Measurements from ENCODE around the gene APOE. TPM values are rescaled to one million over a fixed set of nuclear protein-coding genes. Genes with fewer than 3 reads are reported as not detected.
"Not testable (repeated sequence)": the region's sequence is repeated elsewhere in the genome, so short reads cannot be mapped to it uniquely, and the experiment has no call there.

Gene APOE
- polyA plus RNA-seq (ENCODE audit: insufficient read length in 3 of 3): 100 to 1,000 TPM; 280 to 456 (median 412) TPM
- long read RNA-seq, donor 1, transcript APOE-203 (4 exons, 864 nt): minor isoform, 5 of 319 reads
- long read RNA-seq, donor 1, transcript APOE-202 (3 exons, 923 nt): minor isoform, 21 of 319 reads
- long read RNA-seq, donor 1, transcript APOE-201 (4 exons, 1,208 nt): major isoform, 253 of 319 reads
- long read RNA-seq, donor 1, partial matches to known transcripts: 30 of 319 reads
- long read RNA-seq, donor 1, other reads (novel, unspliced or antisense): 5 of 319 reads
- long read RNA-seq, donor 2, transcript APOE-202 (3 exons, 923 nt): minor isoform, 39 of 356 reads
- long read RNA-seq, donor 2, transcript APOE-201 (4 exons, 1,208 nt): major isoform, 275 of 356 reads
- long read RNA-seq, donor 2, partial matches to known transcripts: 32 of 356 reads
- long read RNA-seq, donor 2, other reads (novel, unspliced or antisense): 5 of 356 reads
- long read RNA-seq, donor 3, transcript APOE-203 (4 exons, 864 nt): minor isoform, 9 of 579 reads
- long read RNA-seq, donor 3, transcript APOE-202 (3 exons, 923 nt): minor isoform, 43 of 579 reads
- long read RNA-seq, donor 3, transcript APOE-204 (4 exons, 737 nt): minor isoform, 5 of 579 reads
- long read RNA-seq, donor 3, transcript APOE-201 (4 exons, 1,208 nt): major isoform, 432 of 579 reads
- long read RNA-seq, donor 3, partial matches to known transcripts: 74 of 579 reads
- long read RNA-seq, donor 3, other reads (novel, unspliced or antisense): 15 of 579 reads
- long read RNA-seq, donor 4, transcript APOE-202 (3 exons, 923 nt): minor isoform, 46 of 411 reads
- long read RNA-seq, donor 4, transcript APOE-203 (4 exons, 864 nt): minor isoform, 6 of 411 reads
- long read RNA-seq, donor 4, transcript APOE-201 (4 exons, 1,208 nt): major isoform, 318 of 411 reads
- long read RNA-seq, donor 4, partial matches to known transcripts: 38 of 411 reads
- long read RNA-seq, donor 4, other reads (novel, unspliced or antisense): 0 of 411 reads
- long read RNA-seq, donor 5, transcript APOE-201 (4 exons, 1,208 nt): major isoform, 631 of 838 reads
- long read RNA-seq, donor 5, transcript APOE-203 (4 exons, 864 nt): minor isoform, 29 of 838 reads
- long read RNA-seq, donor 5, transcript APOE-202 (3 exons, 923 nt): minor isoform, 101 of 838 reads
- long read RNA-seq, donor 5, transcript APOE-204 (4 exons, 737 nt): minor isoform, 6 of 838 reads
- long read RNA-seq, donor 5, partial matches to known transcripts: 64 of 838 reads
- long read RNA-seq, donor 5, other reads (novel, unspliced or antisense): 7 of 838 reads
- long read RNA-seq, donor 6, transcript APOE-201 (4 exons, 1,208 nt): major isoform, 244 of 350 reads
- long read RNA-seq, donor 6, transcript APOE-202 (3 exons, 923 nt): minor isoform, 41 of 350 reads
- long read RNA-seq, donor 6, partial matches to known transcripts: 52 of 350 reads
- long read RNA-seq, donor 6, other reads (novel, unspliced or antisense): 6 of 350 reads
- long read RNA-seq, donor 7, transcript APOE-202 (3 exons, 923 nt): minor isoform, 42 of 433 reads
- long read RNA-seq, donor 7, transcript APOE-201 (4 exons, 1,208 nt): major isoform, 295 of 433 reads
- long read RNA-seq, donor 7, partial matches to known transcripts: 78 of 433 reads
- long read RNA-seq, donor 7, other reads (novel, unspliced or antisense): 9 of 433 reads
- long read RNA-seq, donor 8, transcript APOE-203 (4 exons, 864 nt): minor isoform, 15 of 953 reads
- long read RNA-seq, donor 8, transcript APOE-204 (4 exons, 737 nt): minor isoform, 6 of 953 reads
- long read RNA-seq, donor 8, transcript APOE-201 (4 exons, 1,208 nt): major isoform, 683 of 953 reads
- long read RNA-seq, donor 8, transcript APOE-202 (3 exons, 923 nt): minor isoform, 130 of 953 reads
- long read RNA-seq, donor 8, partial matches to known transcripts: 100 of 953 reads
- long read RNA-seq, donor 8, other reads (novel, unspliced or antisense): 14 of 953 reads
- long read RNA-seq, donor 9, transcript APOE-201 (4 exons, 1,208 nt): major isoform, 270 of 358 reads
- long read RNA-seq, donor 9, transcript APOE-202 (3 exons, 923 nt): minor isoform, 39 of 358 reads
- long read RNA-seq, donor 9, transcript APOE-203 (4 exons, 864 nt): minor isoform, 5 of 358 reads
- long read RNA-seq, donor 9, partial matches to known transcripts: 33 of 358 reads
- long read RNA-seq, donor 9, other reads (novel, unspliced or antisense): 6 of 358 reads
- long read RNA-seq, donor 10, transcript APOE-202 (3 exons, 923 nt): minor isoform, 50 of 396 reads
- long read RNA-seq, donor 10, transcript APOE-201 (4 exons, 1,208 nt): major isoform, 279 of 396 reads
- long read RNA-seq, donor 10, partial matches to known transcripts: 55 of 396 reads
- long read RNA-seq, donor 10, other reads (novel, unspliced or antisense): 6 of 396 reads
- long read RNA-seq, donor 11, transcript APOE-202 (3 exons, 923 nt): minor isoform, 32 of 311 reads
- long read RNA-seq, donor 11, transcript APOE-203 (4 exons, 864 nt): minor isoform, 8 of 311 reads
- long read RNA-seq, donor 11, transcript APOE-201 (4 exons, 1,208 nt): major isoform, 237 of 311 reads
- long read RNA-seq, donor 11, partial matches to known transcripts: 25 of 311 reads
- long read RNA-seq, donor 11, other reads (novel, unspliced or antisense): 7 of 311 reads
- long read RNA-seq, donor 12, transcript APOE-201 (4 exons, 1,208 nt): major isoform, 111 of 143 reads
- long read RNA-seq, donor 12, transcript APOE-202 (3 exons, 923 nt): minor isoform, 23 of 143 reads
- long read RNA-seq, donor 12, partial matches to known transcripts: 8 of 143 reads
- long read RNA-seq, donor 12, other reads (novel, unspliced or antisense): 0 of 143 reads
- long read RNA-seq, donor 13, transcript APOE-201 (4 exons, 1,208 nt): major isoform, 580 of 790 reads
- long read RNA-seq, donor 13, transcript APOE-203 (4 exons, 864 nt): minor isoform, 7 of 790 reads
- long read RNA-seq, donor 13, transcript APOE-204 (4 exons, 737 nt): minor isoform, 5 of 790 reads
- long read RNA-seq, donor 13, transcript APOE-202 (3 exons, 923 nt): minor isoform, 88 of 790 reads
- long read RNA-seq, donor 13, partial matches to known transcripts: 94 of 790 reads
- long read RNA-seq, donor 13, other reads (novel, unspliced or antisense): 15 of 790 reads
- long read RNA-seq, donor 14, transcript APOE-203 (4 exons, 864 nt): minor isoform, 5 of 328 reads
- long read RNA-seq, donor 14, transcript APOE-202 (3 exons, 923 nt): minor isoform, 39 of 328 reads
- long read RNA-seq, donor 14, transcript APOE-201 (4 exons, 1,208 nt): major isoform, 238 of 328 reads
- long read RNA-seq, donor 14, partial matches to known transcripts: 33 of 328 reads
- long read RNA-seq, donor 14, other reads (novel, unspliced or antisense): 5 of 328 reads
- long read RNA-seq, donor 15, transcript APOE-201 (4 exons, 1,208 nt): major isoform, 145 of 188 reads
- long read RNA-seq, donor 15, transcript APOE-202 (3 exons, 923 nt): minor isoform, 13 of 188 reads
- long read RNA-seq, donor 15, partial matches to known transcripts: 29 of 188 reads
- long read RNA-seq, donor 15, other reads (novel, unspliced or antisense): 0 of 188 reads
- long read RNA-seq, donor 16, transcript APOE-204 (4 exons, 737 nt): minor isoform, 5 of 888 reads
- long read RNA-seq, donor 16, transcript APOE-203 (4 exons, 864 nt): minor isoform, 16 of 888 reads
- long read RNA-seq, donor 16, transcript APOE-202 (3 exons, 923 nt): minor isoform, 90 of 888 reads
- long read RNA-seq, donor 16, transcript APOE-201 (4 exons, 1,208 nt): major isoform, 691 of 888 reads
- long read RNA-seq, donor 16, partial matches to known transcripts: 71 of 888 reads
- long read RNA-seq, donor 16, other reads (novel, unspliced or antisense): 13 of 888 reads

DNA sequence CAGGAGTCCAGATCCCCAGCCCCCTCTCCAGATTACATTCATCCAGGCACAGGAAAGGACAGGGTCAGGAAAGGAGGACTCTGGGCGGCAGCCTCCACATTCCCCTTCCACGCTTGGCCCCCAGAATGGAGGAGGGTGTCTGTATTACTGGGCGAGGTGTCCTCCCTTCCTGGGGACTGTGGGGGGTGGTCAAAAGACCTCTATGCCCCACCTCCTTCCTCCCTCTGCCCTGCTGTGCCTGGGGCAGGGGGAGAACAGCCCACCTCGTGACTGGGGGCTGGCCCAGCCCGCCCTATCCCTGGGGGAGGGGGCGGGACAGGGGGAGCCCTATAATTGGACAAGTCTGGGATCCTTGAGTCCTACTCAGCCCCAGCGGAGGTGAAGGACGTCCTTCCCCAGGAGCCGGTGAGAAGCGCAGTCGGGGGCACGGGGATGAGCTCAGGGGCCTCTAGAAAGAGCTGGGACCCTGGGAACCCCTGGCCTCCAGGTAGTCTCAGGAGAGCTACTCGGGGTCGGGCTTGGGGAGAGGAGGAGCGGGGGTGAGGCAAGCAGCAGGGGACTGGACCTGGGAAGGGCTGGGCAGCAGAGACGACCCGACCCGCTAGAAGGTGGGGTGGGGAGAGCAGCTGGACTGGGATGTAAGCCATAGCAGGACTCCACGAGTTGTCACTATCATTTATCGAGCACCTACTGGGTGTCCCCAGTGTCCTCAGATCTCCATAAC is at the start of gene APOE:
Gene APOE (plus strand): TSS at position 360 of the 724 bp plus-strand sequence. CDS start 829 bp downstream, outside the sequence.
- DNase-seq (ENCODE audit: extremely low read depth in 1 of 11, low read depth in 9 of 11, low spot score in 4 of 11): peak in 1 of 11 donors; percentile 46

DNA sequence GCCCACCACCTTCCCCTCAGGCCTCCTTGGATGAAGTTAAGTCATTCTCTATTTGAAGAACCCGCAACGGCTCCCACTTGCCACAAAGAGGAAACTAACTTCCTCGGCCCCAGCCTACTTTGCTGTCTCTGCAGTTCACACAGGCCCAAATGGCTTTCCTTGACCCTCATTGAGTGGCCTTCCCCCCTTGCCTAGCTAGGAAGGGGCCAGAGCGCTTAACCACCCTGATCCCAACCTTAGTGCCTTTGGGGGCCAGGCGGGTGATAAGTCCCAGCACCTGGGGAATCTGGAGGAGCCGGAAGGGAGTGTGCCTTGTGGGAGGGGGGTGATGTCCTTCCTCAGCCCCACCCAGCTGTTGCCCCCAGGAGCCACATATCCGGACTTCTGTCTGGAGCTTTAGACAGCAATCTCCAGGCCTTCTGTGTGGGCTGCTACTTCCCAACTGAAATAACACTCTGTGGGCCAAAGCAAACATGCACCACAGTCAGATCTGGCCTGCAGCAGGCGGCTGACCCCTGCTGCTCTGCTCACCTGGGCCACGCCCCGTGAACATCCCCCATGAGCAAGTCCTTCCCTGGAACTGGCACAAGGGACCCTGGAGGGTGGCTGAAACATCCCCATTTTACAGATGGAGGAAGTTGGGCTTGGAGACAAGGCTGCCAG is 49.0 kb upstream of the APOE start:
- DNase-seq (ENCODE audit: extremely low read depth in 1 of 11, low read depth in 9 of 11, low spot score in 4 of 11): no peak

DNA sequence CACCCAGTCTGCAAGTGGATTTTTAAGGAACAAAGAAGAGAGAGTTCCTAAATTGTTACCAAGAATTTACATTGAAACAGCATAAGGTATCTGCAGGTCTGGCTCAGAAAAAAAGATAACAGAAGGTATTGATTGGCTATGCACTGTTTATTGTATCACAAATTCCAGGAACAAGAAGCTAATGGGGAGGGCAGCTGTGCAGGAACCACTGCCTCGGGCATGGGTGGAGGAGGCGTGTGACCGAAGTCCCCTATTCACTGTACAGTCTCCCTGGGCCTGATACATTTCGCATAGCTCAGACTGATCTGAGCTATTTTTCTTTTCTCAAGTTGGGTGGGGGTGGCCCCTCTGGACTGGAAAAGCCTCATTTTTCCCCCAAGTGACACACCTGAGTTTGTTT is 47.8 kb upstream of the APOE start:
- no peak for DNase-seq (ENCODE audit: extremely low read depth in 1 of 11, low read depth in 9 of 11, low spot score in 4 of 11)

GRCh38 chr19:44861576-44861975 is 44.0 kb upstream of the APOE start:
- DNase-seq (ENCODE audit: extremely low read depth in 1 of 11, low read depth in 9 of 11, low spot score in 4 of 11): not testable (repeated sequence)

- no peak for DNase-seq (ENCODE audit: extremely low read depth in 1 of 11, low read depth in 9 of 11, low spot score in 4 of 11)
Measured at GRCh38 chr19:44863990-44864389, 41.6 kb upstream of the APOE start.

DNA sequence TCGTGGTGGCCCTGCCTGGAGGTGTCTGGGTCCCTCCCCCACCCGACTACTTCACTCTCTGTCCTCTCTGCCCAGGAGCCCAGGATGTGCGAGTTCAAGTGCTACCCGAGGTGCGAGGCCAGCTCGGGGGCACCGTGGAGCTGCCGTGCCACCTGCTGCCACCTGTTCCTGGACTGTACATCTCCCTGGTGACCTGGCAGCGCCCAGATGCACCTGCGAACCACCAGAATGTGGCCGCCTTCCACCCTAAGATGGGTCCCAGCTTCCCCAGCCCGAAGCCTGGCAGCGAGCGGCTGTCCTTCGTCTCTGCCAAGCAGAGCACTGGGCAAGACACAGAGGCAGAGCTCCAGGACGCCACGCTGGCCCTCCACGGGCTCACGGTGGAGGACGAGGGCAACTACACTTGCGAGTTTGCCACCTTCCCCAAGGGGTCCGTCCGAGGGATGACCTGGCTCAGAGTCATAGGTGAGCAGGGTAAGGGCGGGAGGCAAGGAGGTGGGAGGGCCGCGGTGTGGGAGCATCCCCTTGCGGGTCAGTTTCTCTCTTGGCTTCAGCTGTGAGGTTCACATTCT is 40.3 kb upstream of the APOE start:
- no peak for DNase-seq (ENCODE audit: extremely low read depth in 1 of 11, low read depth in 9 of 11, low spot score in 4 of 11)

DNA sequence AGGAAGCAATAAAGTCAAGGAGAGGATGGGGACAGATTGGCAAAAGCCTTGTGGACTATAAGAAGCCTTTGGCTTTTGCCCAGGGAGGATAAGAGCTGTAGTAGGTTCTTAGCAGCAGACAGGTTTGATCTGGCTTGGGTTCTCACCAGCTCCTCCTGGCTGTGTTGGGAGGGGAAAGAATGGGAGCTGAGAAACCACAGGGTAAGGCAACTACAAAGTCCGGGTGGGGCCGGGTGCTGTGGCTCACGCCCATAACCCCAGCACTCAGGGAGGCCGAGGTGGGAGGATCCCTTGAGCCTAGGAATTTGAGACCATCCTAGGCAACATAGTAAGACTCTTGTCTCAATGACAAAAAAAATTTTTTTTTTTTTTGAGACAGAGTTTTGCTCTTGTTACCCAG is 38.9 kb upstream of the APOE start:
- DNase-seq (ENCODE audit: extremely low read depth in 1 of 11, low read depth in 9 of 11, low spot score in 4 of 11): no peak

DNA sequence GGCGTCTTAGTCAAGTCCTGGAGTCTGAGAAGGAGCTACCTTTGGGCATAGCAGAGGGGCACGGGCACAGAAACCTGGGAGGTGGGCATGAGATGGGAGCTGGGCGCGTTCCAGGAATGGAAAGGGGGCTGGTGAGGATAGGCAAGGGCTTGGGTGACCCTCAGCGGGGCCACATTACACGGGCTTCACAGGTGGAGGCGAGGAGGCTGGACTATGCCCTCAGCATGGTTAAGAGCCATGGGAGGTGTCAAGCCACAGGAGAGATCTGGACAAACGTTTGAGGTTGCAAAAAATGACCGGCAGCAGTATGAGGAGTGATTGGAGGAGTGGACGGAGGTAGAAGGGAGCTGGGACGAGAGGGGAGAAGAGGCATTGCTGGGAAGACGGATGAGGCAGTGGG is 38.0 kb upstream of the APOE start:
- DNase-seq (ENCODE audit: extremely low read depth in 1 of 11, low read depth in 9 of 11, low spot score in 4 of 11): no peak

DNA sequence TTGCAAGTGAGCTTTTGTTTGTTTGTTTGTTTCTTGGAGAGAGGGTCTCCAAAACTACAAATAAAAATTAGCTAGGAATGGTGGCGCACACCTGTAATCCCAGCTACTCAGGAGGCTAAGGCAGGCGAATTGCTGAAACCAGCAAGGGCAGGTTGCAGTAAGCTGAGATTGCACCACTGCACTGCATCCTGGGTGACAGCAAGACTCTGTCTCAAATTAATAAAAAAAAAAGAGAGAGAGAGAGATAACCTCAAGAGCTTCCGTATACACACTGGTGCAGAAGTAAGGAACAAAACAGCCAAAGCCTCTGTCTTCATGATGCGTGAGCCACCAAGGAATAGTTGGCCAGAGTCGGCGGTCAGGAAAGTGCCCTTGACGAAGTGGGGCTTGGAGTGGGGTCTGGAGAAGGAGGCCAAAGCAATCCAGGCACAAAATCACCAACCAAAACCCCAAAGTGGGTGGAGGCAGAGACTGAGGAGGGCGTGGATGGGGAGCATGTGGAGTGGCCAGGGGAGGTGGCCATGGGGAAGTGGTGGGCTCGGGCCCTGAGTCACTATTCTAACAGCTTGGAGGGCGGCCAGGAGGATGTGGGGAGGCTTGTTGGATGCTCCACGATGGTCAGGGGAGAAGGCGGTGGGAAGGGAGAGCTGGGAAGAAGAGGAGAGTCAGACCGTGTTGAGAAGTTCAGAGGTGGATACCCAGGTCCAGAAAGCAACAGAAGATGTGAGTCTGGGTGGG is 35.7 kb upstream of the APOE start:
- no peak for DNase-seq (ENCODE audit: extremely low read depth in 1 of 11, low read depth in 9 of 11, low spot score in 4 of 11)

DNA sequence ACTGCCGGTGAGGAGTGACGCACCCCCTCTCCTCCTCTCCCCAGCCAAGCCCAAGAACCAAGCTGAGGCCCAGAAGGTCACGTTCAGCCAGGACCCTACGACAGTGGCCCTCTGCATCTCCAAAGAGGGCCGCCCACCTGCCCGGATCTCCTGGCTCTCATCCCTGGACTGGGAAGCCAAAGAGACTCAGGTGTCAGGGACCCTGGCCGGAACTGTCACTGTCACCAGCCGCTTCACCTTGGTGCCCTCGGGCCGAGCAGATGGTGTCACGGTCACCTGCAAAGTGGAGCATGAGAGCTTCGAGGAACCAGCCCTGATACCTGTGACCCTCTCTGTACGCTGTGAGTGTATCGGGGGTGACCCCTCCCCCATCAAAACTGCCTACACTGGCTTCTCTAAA is 33.8 kb upstream of the APOE start:
- DNase-seq (ENCODE audit: extremely low read depth in 1 of 11, low read depth in 9 of 11, low spot score in 4 of 11): no peak

DNA sequence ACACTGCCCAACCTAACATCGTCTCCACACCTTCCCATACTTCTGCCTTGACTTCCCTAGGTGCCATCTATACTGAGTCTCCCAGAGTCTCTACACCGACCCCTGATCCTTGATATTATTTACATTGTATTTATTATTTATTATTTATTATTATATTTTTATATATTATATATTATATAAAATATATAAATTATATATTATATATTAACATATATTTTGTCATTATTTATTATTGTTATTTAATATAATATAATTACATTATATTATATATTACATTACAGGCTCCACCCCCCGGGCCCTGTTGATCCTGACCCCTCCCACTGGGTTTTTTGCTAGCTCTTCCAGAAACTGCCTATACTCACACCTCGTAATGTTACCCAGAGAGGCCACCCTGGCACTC is 32.9 kb upstream of the APOE start:
- DNase-seq (ENCODE audit: extremely low read depth in 1 of 11, low read depth in 9 of 11, low spot score in 4 of 11): no peak

DNA sequence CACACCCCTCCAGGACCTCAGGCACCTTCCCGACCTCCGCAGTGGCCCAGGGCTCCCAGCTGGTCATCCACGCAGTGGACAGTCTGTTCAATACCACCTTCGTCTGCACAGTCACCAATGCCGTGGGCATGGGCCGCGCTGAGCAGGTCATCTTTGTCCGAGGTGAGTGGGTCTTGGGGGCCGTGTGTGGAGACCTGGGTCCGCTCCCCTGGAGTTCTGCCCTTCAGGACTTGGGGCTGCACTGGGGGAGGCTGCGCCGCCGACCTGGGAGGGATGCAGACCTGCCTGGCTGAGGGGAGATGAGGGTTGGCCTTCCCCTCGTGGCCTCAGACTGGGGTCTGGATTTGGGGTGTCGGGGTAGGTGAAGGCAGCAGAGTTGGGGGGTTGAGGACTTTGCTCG is 31.3 kb upstream of the APOE start:
- DNase-seq (ENCODE audit: extremely low read depth in 1 of 11, low read depth in 9 of 11, low spot score in 4 of 11): no peak
